H7 (cell line): ENCODE measurements around the gene RCBTB2. TPM values are rescaled to one million over a fixed set of nuclear protein-coding genes. Genes with fewer than 3 reads are reported as not detected.

ENCODE experiments used
- DNase-seq: peaks from one replicate; pipeline ENCODE4 v3.0.0; 2012
- H3K27me3 ChIP-seq: 2 replicates; pipeline ENCODE4 v1.6.0; 2011; ENCODE audit warnings: mild to moderate bottlenecking, low read length; ENCODE audit not compliant: control insufficient read depth, insufficient read depth
- H3K36me3 ChIP-seq: replicated peaks from 2 replicates; pipeline ENCODE4 v1.5.1; 2011; ENCODE audit warnings: low read length; ENCODE audit not compliant: control insufficient read depth, insufficient read depth
- H3K4me3 ChIP-seq: 2 replicates; pipeline ENCODE4 v1.5.1; 2011; ENCODE audit warnings: low read depth, mild to moderate bottlenecking, control low read depth, low read length, moderate library complexity; ENCODE audit not compliant: insufficient read depth
- total RNA-seq: library from RNA; depleted of rRNA; stranded (reverse); fragments of >200 nt; shearing (Covaris generic); gene quantifications from 2 replicates; pipeline ENCODE4 v1.2.3, GENCODE V29; 2014

The RCBTB2 gene
- total RNA-seq, 1 experiment from 2014 or later = 13.1 TPM

GRCh38 chr13:48570216-48570828 is 37.4 kb upstream of the RCBTB2 start:
- Histone ChIP-seq H3K4me3 (no peak overlapping the region), H3K27me3 (no peaks in the 10 kb centered on the region), H3K36me3 (no peaks in the 10 kb centered on the region)
- no peak for DNase-seq

- Histone ChIP-seq H3K36me3 (no peaks in the 10 kb centered on the region), H3K27me3 (no peaks in the 10 kb centered on the region), H3K4me3 (no peak overlapping the region)
- no peak for DNase-seq
Observed at GRCh38 chr13:48569104-48569666, 36.3 kb upstream of the RCBTB2 start.

- Histone ChIP-seq H3K36me3 (no peaks in the 10 kb centered on the region), H3K4me3 (no peak overlapping the region), H3K27me3 (no peaks in the 10 kb centered on the region)
- no peak for DNase-seq
Observed at GRCh38 chr13:48568370-48569103, 35.7 kb upstream of the RCBTB2 start.

DNA sequence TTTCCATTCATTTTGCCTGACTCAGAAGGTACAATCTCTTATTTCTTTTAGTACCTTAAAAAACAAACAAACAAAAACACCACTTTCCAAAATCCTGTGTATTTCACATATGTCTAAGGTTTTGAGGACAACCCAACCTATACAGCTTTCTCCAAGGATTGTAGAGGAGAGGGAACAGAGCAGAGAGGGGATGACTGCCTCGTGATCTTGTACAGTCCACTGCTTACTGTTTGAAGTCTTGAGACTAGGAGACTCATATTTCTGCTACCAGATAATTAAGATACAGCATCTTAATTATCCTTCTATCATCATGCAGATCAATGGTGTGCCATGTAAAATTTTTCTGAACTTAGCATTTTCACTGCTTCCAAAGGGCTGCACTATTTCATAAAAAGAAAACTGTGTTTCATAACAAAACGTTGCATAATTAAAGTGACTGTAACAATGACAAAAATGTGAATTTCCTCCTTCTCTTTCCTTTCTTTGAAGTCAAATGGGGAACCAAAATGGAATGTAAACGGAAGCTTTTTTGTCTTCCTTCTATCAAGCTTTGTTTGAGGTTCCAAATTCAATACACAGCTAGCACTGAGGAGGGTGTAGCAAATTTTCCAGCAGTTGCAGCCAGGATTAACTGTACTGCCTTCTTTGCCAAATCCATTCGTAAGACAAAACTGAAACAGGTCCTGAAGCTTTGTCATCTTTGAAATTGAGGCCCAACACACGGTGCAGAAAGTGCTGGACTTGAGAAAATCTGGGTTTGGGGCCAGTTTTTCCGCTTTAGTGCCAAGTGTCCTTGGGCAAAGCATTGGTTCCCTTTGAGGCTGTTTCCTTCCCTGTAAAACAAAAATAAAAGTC is 34.9 kb upstream of the RCBTB2 start:
- DNase-seq = no peak
- Histone ChIP-seq H3K36me3 (no peaks in the 10 kb centered on the region), H3K4me3 (no peak overlapping the region), H3K27me3 (no peaks in the 10 kb centered on the region)

- DNase-seq = no peak
- Histone ChIP-seq H3K27me3 (no peaks in the 10 kb centered on the region), H3K36me3 (no peaks in the 10 kb centered on the region), H3K4me3 (no peak overlapping the region)
Observed at GRCh38 chr13:48564056-48564455, 31.2 kb upstream of the RCBTB2 start.

GRCh38 chr13:48563626-48564025 is 30.7 kb upstream of the RCBTB2 start:
- Histone ChIP-seq H3K27me3 (no peaks in the 10 kb centered on the region), H3K4me3 (no peak overlapping the region)
- DNase-seq = no peak

GRCh38 chr13:48562296-48563066 is 29.6 kb upstream of the RCBTB2 start:
- no peaks in the 10 kb centered on the region for H3K27me3 ChIP-seq
- DNase-seq = no peak
- no peak overlapping the region for H3K4me3 ChIP-seq
- no peaks in the 10 kb centered on the region for H3K36me3 ChIP-seq

More at GRCh38 chr13:48563626-48564025, 30.7 kb upstream of the RCBTB2 start:
- no peaks in the 10 kb centered on the region for H3K36me3 ChIP-seq

DNA sequence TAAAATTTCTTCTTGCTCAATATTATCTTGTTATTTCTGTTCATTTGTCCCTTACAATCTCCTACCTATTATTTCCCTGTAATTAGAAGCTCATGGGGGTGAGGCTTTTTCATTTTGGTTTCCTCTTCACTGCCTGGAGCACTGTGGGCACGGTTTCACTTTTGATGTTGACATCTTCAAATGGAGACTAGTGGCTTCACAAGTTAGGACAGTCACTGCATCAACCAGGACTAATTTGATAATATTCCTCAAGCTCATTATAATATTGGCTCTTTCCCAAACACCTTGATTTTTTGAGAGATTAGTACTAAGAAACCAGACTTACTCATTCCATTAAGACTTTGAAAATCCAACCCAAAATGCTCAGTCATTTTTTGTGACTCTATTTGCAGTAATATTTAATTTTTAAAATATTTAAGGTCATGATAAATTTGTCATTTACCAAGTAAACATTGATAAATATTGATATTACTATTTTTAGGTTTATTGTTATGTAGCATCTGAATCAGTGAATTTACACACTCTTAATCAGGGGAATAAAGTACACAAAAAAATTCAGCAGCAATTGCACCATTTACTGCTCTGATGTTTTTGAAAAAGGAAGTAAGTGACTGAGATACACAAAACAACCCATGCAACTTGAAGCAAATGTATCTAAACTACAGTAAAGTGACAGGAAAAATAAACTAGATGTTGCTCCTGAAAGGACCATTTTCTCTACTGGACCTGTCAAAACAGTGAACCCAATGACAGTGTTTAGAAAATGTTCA is 28.8 kb upstream of the RCBTB2 start:
- Histone ChIP-seq H3K27me3 (no peaks in the 10 kb centered on the region), H3K36me3 (no peaks in the 10 kb centered on the region), H3K4me3 (no peak overlapping the region)
- no peak for DNase-seq

GRCh38 chr13:48560657-48561337 is 27.9 kb upstream of the RCBTB2 start:
- no peak for DNase-seq
- H3K4me3 ChIP-seq = no peak overlapping the region
- no peaks in the 10 kb centered on the region for H3K36me3 ChIP-seq
- no peaks in the 10 kb centered on the region for H3K27me3 ChIP-seq

DNA sequence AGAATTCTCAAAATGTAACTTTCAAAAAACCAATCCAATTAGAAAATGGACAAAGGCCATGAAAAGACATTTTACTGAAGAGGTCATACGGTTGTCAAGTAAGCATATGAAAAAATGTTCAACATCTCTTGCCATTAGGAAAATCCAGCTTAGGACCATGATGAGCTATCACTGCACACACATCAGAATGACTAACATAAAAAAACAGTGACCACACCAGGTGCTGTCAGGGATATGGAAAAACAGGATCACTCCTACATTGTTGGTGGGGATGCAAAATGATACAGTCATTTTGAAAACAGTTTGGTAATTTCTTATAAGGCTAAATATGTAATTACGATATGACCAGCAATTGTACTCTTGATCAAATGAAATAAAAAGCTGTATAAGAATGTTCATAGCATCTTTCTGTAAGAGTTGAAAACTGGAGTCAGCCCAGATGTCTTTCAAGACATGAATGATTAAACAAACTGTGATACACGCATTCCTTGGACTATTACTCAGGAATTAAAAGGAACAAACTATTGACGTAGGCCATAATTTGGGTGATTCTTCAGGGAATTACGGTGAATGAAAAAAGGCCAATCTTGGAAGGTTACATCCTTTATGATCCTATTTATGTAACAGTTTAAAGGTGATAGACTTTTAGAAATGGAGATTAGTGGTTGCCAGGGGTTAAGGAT is 26.9 kb upstream of the RCBTB2 start:
- no peaks in the 10 kb centered on the region for H3K27me3 ChIP-seq

DNA sequence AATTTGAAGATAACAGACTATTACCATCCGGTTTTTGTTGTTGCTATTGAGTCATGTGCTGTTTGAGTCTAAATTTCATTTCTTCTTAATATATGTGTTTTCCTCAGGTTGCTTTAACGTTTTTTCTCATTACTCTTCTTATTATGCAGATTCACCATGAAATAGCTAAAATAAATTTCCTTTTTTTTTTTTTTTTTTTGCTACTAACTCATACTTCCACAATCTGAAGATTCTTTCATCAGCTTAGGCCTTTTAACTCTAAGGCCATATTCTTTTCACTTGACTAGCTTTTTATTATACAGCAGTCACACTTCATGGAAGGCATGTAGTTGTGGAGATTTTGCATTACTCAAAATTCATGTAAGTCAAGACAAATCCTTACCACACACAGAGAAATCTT is 23.9 kb upstream of the RCBTB2 start:
- H3K4me3 ChIP-seq = no peak overlapping the region
- no peaks in the 10 kb centered on the region for H3K36me3 ChIP-seq
- H3K27me3 ChIP-seq = no peaks in the 10 kb centered on the region
- DNase-seq = no peak

More for the DNA sequence above, 26.9 kb upstream of the RCBTB2 start:
- Histone ChIP-seq H3K36me3 (no peaks in the 10 kb centered on the region), H3K4me3 (no peak overlapping the region)
- no peak for DNase-seq

DNA sequence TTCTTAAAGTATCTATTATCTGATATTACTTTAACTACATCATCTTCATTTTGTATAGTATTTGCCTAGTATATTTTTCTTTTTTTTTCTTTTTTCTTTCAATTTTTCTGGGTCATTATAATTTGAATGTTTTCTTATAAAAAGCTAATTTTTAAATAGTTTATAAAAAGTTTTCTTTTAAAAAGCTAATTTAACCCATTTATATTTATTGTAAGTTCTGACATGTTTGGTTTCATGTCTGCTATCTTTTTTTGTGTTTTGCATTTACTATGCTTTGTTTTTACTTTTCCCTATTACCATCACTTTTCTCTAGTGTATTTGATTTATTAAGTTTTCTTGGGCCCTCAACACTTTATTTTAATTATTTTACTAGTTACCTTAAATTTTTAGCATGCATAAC is 22.6 kb upstream of the RCBTB2 start:
- Histone ChIP-seq H3K4me3 (no peak overlapping the region), H3K36me3 (no peaks in the 10 kb centered on the region), H3K27me3 (no peaks in the 10 kb centered on the region)
- DNase-seq = no peak

DNA sequence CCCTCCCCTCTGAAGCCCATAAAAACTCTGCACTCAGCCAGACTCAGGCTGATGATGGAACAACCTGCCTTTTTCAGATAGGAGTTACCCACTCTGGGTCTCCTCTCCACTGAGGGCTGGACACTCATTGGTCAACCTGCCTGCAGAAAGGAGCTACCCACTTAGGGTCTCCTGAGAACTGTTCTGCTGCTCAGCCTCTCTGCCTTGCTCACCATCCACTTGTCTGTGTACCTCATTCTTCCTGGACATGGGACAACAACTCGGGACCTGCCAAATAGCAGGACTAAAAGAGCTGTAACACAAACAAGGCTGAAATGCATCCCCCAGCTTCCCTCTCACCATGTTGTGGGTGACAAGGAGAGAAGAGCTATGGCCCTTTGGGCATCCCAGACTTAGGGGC is 18.4 kb upstream of the RCBTB2 start:
- H3K36me3 ChIP-seq = no peaks in the 10 kb centered on the region
- no peak overlapping the region for H3K4me3 ChIP-seq
- no peak for DNase-seq

More for the DNA sequence above, 18.4 kb upstream of the RCBTB2 start:
- no peaks in the 10 kb centered on the region for H3K27me3 ChIP-seq
